Muscle layer of duodenum (tissue), 2 donors: ENCODE data around the gene TMEM255B.
"Not testable (repeated sequence)": the region's sequence is repeated elsewhere in the genome, so short reads cannot be mapped to it uniquely, and the experiment has no call there.

Experiments
- H3K27ac ChIP-seq: one replicate; pipeline ENCODE4 v1.7.0; 2013; ENCODE audit warnings: mild to moderate bottlenecking, low read length
- H3K27me3 ChIP-seq: one replicate; pipeline ENCODE4 v1.7.0; 2013; ENCODE audit warnings: low read depth, mild to moderate bottlenecking, control low read depth, low read length
- H3K36me3 ChIP-seq, 2 donors: one replicate each; pipeline ENCODE4 v1.7.0; 2013; ENCODE audit warnings: low read length in 2 of 2, control low read depth in 1 of 2, mild to moderate bottlenecking in 1 of 2; ENCODE audit not compliant: insufficient read depth in 2 of 2, control insufficient read depth in 1 of 2
- H3K4me1 ChIP-seq, 2 donors: one replicate each; pipeline ENCODE4 v1.7.0; 2013; ENCODE audit warnings: low read length in 2 of 2, mild to moderate bottlenecking in 2 of 2, control low read depth in 1 of 2, moderate library complexity in 1 of 2; ENCODE audit not compliant: insufficient read depth in 2 of 2, control insufficient read depth in 1 of 2
- H3K4me3 ChIP-seq, 2 donors: one replicate each; pipeline ENCODE4 v1.7.0; 2013; ENCODE audit warnings: low read length in 2 of 2, low read depth in 1 of 2, mild to moderate bottlenecking in 1 of 2
- H3K9me3 ChIP-seq, 2 donors: one replicate each; pipeline ENCODE4 v1.7.0; 2013; ENCODE audit warnings: low read length in 2 of 2, control low read depth in 1 of 2, mild to moderate bottlenecking in 1 of 2; ENCODE audit not compliant: control insufficient read depth in 1 of 2
- donor health status: healthy.

The TMEM255B gene

GRCh38 chr13:113758651-113759524 lies at the start of gene TMEM255B:
Gene TMEM255B (plus strand): TSS chr13:113759226. CDS start chr13:113759270, 44 bp downstream.
- Histone ChIP-seq H3K4me3 (peak within 1 kb of the TSS; percentile 73 to 84), H3K9me3 (no peaks in the 10 kb centered on the region), H3K36me3 (no peaks in the 10 kb centered on the region), H3K27ac (no peak within 1 kb of the TSS), H3K4me1 (peaks cover 4 to 9% of the 10 kb centered on the region in 2 donors), H3K27me3 (peaks cover 7% of the 10 kb centered on the region)

- H3K27ac ChIP-seq = no peak overlapping the region
- H3K36me3 ChIP-seq = no peaks in the 10 kb centered on the region
- peaks cover 0 to 11% of the 10 kb centered on the region in 2 donors for H3K4me1 ChIP-seq
- no peaks in the 10 kb centered on the region for H3K9me3 ChIP-seq
- no peaks in the 10 kb centered on the region for H3K27me3 ChIP-seq
- no peak overlapping the region for H3K4me3 ChIP-seq
These were observed 36.1 kb upstream of the TMEM255B start for GRCh38 chr13:113722921-113723320.

GRCh38 chr13:113723410-113724015 lies 35.5 kb upstream of the TMEM255B start:
- no peaks in the 10 kb centered on the region for H3K36me3 ChIP-seq
- H3K4me1 ChIP-seq = peaks cover 0 to 11% of the 10 kb centered on the region in 2 donors
- no peak overlapping the region for H3K4me3 ChIP-seq
- no peaks in the 10 kb centered on the region for H3K9me3 ChIP-seq
- H3K27me3 ChIP-seq = no peaks in the 10 kb centered on the region
- no peak overlapping the region for H3K27ac ChIP-seq

- H3K27me3 ChIP-seq = no peaks in the 10 kb centered on the region
- H3K4me3 ChIP-seq = peak overlapping the region in 1 of 2 donors; percentile 66
- H3K27ac ChIP-seq = no peak overlapping the region
- no peaks in the 10 kb centered on the region for H3K36me3 ChIP-seq
- peaks cover 0 to 11% of the 10 kb centered on the region in 2 donors for H3K4me1 ChIP-seq
- H3K9me3 ChIP-seq = no peaks in the 10 kb centered on the region
These were observed 34.8 kb upstream of the TMEM255B start for GRCh38 chr13:113724016-113724758.

- Histone ChIP-seq H3K36me3 (no peaks in the 10 kb centered on the region), H3K4me1 (peaks cover 0 to 18% of the 10 kb centered on the region in 2 donors), H3K27me3 (no peaks in the 10 kb centered on the region), H3K4me3 (peak overlapping the region in 1 of 2 donors; percentile 66), H3K9me3 (no peaks in the 10 kb centered on the region), H3K27ac (no peak overlapping the region)
These were observed 34.2 kb upstream of the TMEM255B start for GRCh38 chr13:113724780-113725315.

DNA sequence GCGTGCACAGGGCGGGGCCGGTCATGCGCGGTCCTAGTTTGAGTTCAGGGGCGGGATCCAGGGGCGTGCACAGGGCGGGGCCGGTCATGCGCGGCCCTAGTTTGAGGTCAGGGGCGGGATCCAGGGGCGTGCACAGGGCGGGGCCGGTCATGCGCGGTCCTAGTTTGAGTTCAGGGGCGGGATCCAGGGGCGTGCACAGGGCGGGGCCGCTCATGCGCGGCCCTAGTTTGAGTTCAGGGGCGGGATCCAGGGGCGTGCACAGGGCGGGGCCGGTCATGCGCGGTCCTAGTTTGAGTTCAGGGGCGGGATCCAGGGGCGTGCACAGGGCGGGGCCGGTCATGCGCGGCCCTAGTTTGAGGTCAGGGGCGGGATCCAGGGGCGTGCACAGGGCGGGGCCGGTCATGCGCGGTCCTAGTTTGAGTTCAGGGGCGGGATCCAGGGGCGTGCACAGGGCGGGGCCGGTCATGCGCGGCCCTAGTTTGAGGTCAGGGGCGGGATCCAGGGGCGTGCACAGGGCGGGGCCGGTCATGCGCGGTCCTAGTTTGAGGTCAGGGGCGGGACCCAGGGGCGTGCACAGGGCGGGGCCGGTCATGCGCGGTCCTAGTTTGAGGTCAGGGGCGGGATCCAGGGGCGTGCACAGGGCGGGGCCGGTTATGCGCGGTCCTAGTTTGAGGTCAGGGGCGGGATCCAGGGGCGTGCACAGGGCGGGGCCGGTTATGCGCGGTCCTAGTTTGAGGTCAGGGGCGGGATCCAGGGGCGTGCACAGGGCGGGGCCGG lies 33.5 kb upstream of the TMEM255B start:
- not testable (repeated sequence) for H3K27ac ChIP-seq, H3K27me3 ChIP-seq, H3K36me3 ChIP-seq, H3K9me3 ChIP-seq
- Histone ChIP-seq H3K4me3 (peak overlapping the region in 1 of 2 donors; percentile 66), H3K4me1 (peaks cover 0 to 18% of the 10 kb centered on the region in 2 donors)

DNA sequence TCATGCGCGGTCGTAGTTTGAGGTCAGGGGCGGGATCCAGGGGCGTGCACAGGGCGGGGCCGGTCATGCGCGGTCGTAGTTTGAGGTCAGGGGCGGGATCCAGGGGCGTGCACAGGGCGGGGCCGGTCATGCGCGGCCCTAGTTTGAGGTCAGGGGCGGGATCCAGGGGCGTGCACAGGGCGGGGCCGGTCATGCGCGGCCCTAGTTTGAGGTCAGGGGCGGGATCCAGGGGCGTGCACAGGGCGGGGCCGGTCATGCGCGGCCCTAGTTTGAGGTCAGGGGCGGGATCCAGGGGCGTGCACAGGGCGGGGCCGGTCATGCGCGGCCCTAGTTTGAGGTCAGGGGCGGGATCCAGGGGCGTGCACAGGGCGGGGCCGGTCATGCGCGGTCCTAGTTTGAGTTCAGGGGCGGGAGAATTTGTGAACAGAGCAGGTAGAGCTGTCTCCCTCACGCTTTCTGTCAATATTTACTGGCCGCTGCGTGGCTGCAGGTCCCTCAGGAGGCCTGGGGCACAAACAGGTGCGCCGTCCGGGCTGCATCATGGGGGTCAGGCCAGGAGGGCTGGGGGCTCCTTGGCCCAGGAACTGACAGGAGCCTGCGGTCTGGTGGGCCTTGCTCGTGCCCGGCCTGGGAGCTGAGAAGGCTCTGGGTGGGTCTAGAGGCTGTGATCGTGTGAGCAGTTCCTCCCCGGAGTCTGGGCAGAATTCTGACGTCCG lies 32.8 kb upstream of the TMEM255B start:
- H3K27ac ChIP-seq, H3K9me3 ChIP-seq, H3K36me3 ChIP-seq, H3K27me3 ChIP-seq: not testable (repeated sequence)
- Histone ChIP-seq H3K4me1 (peaks cover 0 to 18% of the 10 kb centered on the region in 2 donors), H3K4me3 (peak overlapping the region in 1 of 2 donors; percentile 54)

DNA sequence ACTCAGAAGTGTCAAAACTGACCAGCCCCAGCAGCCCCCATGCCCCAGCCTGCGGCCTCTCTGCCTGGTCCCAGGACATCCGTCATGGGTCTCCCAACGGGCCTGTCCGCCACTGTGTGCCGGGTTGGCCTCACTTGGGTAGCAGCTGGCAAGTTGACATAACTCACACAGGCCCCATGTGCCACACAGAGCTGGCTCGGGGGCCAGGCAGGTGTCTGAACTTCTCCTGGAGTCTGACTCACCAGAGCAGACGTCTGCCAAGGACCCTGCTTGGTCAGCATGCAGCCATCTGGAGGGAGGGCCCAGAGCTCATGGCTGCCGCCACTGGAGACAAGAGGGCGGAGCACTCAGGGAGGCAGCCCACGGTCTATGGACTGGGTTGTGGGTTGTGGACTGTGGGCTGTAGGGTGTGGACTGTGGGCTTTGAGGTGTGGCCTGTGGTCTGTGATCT lies 32.0 kb upstream of the TMEM255B start:
- no peaks in the 10 kb centered on the region for H3K27me3 ChIP-seq
- peaks cover 0 to 18% of the 10 kb centered on the region in 2 donors for H3K4me1 ChIP-seq
- no peaks in the 10 kb centered on the region for H3K9me3 ChIP-seq
- peak overlapping the region in 1 of 2 donors; percentile 54 for H3K4me3 ChIP-seq
- no peaks in the 10 kb centered on the region for H3K36me3 ChIP-seq
- H3K27ac ChIP-seq = no peak overlapping the region

GRCh38 chr13:113728571-113729054 lies 30.4 kb upstream of the TMEM255B start:
- no peaks in the 10 kb centered on the region for H3K36me3 ChIP-seq
- no peak overlapping the region for H3K4me3 ChIP-seq
- H3K27ac ChIP-seq = no peak overlapping the region
- no peaks in the 10 kb centered on the region for H3K27me3 ChIP-seq
- H3K9me3 ChIP-seq = no peaks in the 10 kb centered on the region
- peaks cover 0 to 18% of the 10 kb centered on the region in 2 donors for H3K4me1 ChIP-seq
